ENCODE results near the gene JMY. TPM values are rescaled to one million over a fixed set of nuclear protein-coding genes. Genes with fewer than 3 reads are reported as not detected.

Gene JMY
- polyA plus RNA-seq, 1 of the 3 experiments (the other 2 are of a cell fraction), result 1.7 TPM

DNA sequence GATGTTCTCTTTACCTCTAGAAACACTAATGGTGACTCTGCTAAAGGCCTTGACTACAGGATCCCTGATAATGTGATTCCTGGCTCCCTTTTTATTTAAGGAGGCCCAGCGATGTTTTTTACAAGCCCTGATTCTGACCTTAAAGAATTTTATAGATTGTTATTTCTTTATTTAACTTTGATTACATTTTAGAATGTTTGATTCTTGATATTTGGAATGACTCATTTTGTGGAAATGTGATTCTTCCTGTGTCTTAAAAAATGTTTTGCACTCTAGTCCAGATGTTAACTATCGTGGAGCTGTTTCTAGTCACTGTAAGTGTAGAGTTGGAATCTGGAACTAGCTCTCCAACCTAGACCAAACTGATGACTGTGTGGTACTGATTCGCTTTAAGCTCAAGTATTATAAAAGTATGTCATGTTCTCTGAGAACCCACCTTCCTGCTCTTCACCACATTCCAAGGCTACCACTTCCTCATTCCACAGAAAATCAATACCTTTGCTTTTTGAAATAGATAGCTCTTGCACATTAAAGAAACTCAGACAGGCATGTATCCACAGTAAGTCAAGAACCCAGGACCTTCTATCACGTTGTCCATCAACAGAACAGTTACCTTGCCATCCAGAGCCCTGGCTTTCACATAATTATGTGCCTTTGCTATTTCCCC, 65.2 kb downstream of the JMY start:
- Histone ChIP-seq H3K4me3 (ENCODE audit: low read depth in 2 of 2, low read length in 1 of 2) (no peak overlapping the region), H3F3A (replicated peaks; ENCODE audit: insufficient read depth) (no peaks in the 10 kb centered on the region), H4K20me1 (ENCODE audit: insufficient read depth) (no peaks in the 10 kb centered on the region), H2AFZ (ENCODE audit: low read depth) (no peak overlapping the region), H3K9me2 (no peaks in the 10 kb centered on the region), H3K9me3 (no peaks in the 10 kb centered on the region), H3K36me3 (replicated peaks in 1 of 2; ENCODE audit: control insufficient read depth in 1 of 2, insufficient read depth in 2 of 2, low read length in 1 of 2) (peaks cover 20 to 27% of the 10 kb centered on the region in 2 experiments), H3K4me2 (no peak overlapping the region), H3K79me2 (ENCODE audit: insufficient read depth) (no peaks in the 10 kb centered on the region), H3K4me1 (ENCODE audit: control insufficient read depth in 1 of 2, insufficient read depth in 2 of 2, low read depth in 1 of 2, low read length in 1 of 2) (no peaks in the 10 kb centered on the region), H3K27ac (ENCODE audit: low read depth in 2 of 2, low read length in 1 of 2) (no peak overlapping the region), H3K27me3 (ENCODE audit: insufficient read depth) (no peaks in the 10 kb centered on the region), H3K9ac (no peak overlapping the region)
- no peak for DNase-seq
- CTCF ChIA-PET, result no interaction called here
- POLR2A ChIA-PET, result no interaction called here
- TF ChIP-seq, protein P1, sequence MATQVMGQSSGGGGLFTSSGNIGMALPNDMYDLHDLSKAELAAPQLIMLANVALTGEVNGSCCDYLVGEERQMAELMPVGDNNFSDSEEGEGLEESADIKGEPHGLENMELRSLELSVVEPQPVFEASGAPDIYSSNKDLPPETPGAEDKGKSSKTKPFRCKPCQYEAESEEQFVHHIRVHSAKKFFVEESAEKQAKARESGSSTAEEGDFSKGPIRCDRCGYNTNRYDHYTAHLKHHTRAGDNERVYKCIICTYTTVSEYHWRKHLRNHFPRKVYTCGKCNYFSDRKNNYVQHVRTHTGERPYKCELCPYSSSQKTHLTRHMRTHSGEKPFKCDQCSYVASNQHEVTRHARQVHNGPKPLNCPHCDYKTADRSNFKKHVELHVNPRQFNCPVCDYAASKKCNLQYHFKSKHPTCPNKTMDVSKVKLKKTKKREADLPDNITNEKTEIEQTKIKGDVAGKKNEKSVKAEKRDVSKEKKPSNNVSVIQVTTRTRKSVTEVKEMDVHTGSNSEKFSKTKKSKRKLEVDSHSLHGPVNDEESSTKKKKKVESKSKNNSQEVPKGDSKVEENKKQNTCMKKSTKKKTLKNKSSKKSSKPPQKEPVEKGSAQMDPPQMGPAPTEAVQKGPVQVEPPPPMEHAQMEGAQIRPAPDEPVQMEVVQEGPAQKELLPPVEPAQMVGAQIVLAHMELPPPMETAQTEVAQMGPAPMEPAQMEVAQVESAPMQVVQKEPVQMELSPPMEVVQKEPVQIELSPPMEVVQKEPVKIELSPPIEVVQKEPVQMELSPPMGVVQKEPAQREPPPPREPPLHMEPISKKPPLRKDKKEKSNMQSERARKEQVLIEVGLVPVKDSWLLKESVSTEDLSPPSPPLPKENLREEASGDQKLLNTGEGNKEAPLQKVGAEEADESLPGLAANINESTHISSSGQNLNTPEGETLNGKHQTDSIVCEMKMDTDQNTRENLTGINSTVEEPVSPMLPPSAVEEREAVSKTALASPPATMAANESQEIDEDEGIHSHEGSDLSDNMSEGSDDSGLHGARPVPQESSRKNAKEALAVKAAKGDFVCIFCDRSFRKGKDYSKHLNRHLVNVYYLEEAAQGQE (IDR thresholded peaks at IDR 0.05; ENCODE audit: low read depth, low read length), result no peak
- TF ChIP-seq RXRA (IDR thresholded peaks at IDR 0.05; ENCODE audit: borderline replicate concordance, low read depth) (no peak), ELF1 (IDR thresholded peaks at IDR 0.05) (0 out of 2 replicates have a peak, but pooled peaks have one; percentile 34)
- WGBS (ENCODE audit: low lambda C conversion rate), result 91% methylated on average over 4 of the region's 4 CpGs

DNA sequence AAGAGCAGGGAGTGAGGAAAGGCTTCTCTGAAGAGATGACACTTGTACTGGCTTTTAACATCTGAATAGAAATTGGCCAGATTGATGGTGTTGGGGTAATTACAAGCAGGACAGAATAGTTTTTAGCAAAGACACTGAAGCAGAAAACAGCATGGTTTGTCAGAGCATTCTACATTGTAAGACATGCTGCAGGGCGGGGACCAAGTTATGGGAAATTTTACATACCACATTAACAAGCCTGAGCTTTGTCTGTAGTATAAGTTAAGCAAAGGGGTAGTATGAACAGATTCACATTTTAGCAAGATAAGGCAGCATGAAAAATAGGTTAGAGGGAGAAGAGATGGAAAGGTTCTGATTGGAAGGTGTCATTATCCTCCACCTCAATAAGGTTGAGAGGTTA, 66.5 kb downstream of the JMY start:
- TF ChIP-seq TAF1 (IDR thresholded peaks at IDR 0.05; ENCODE audit: borderline replicate concordance, low read depth, low read length), result no peak
- TF ChIP-seq NRF1 (IDR thresholded peaks at IDR 0.05; ENCODE audit: low read depth, low read length), result no peak
- CTCF ChIA-PET, result interaction anchor here (1.1 kb wide), 1 partner anchor 277 kb away, joined by 3 read pairs; no protein-coding TSS in a partner anchor

DNA sequence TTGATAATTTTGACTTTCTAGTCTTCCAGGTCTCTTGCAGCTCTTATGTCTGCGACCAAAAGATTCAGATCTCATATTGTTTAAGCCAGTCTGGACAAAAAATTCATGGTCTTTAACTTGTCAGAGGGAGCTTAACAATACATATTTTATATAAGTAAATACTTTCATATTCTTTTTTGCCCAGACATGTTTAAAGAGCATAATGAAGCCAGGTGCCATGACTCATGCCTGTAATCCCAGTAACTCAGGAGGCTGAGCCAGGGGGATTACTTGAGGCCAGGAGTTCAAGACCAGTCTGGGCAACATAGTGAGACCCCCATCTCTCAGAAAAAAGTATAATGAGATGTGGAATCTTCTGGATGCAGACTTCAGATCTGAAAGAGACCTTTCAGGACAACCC, 69.8 kb downstream of the JMY start:
- no peaks in the 10 kb centered on the region for H3K27me3 ChIP-seq (ENCODE audit: insufficient read depth)
- CTCF ChIA-PET, result no interaction called here
- no peaks in the 10 kb centered on the region for H3K9me3 ChIP-seq
- H3K4me1 ChIP-seq (ENCODE audit: control insufficient read depth in 1 of 2, insufficient read depth in 2 of 2, low read depth in 1 of 2, low read length in 1 of 2), result no peaks in the 10 kb centered on the region
- H3K4me2 ChIP-seq, result no peak overlapping the region
- 93% methylated on average over 1 of the region's 1 CpG for WGBS (ENCODE audit: low lambda C conversion rate)
- H3K9me2 ChIP-seq, result no peaks in the 10 kb centered on the region
- no peak overlapping the region for H2AFZ ChIP-seq (ENCODE audit: low read depth)
- H3K36me3 ChIP-seq (replicated peaks in 1 of 2; ENCODE audit: control insufficient read depth in 1 of 2, insufficient read depth in 2 of 2, low read length in 1 of 2), result peaks cover 10 to 26% of the 10 kb centered on the region in 2 experiments
- no peaks in the 10 kb centered on the region for H4K20me1 ChIP-seq (ENCODE audit: insufficient read depth)
- DNase-seq, result no peak
- no peaks in the 10 kb centered on the region for H3F3A ChIP-seq (replicated peaks; ENCODE audit: insufficient read depth)
- no peak overlapping the region for H3K9ac ChIP-seq
- no peaks in the 10 kb centered on the region for H3K79me2 ChIP-seq (ENCODE audit: insufficient read depth)
- H3K27ac ChIP-seq (ENCODE audit: low read depth in 2 of 2, low read length in 1 of 2), result no peak overlapping the region
- POLR2A ChIA-PET, result interaction anchor here (0.6 kb wide), 1 partner anchor 305 kb away, joined by 3 read pairs; no protein-coding TSS in a partner anchor
- TF ChIP-seq TEAD4 (IDR thresholded peaks at IDR 0.05; ENCODE audit: borderline replicate concordance, insufficient read depth) (no peak), FOSL2 (IDR thresholded peaks at IDR 0.05; ENCODE audit: borderline replicate concordance, low read depth) (no peak), FOXM1 (IDR thresholded peaks at IDR 0.05; ENCODE audit: low read depth) (no peak), NRF1 (IDR thresholded peaks at IDR 0.05; ENCODE audit: low read depth, low read length) (no peak), RCOR1 (IDR thresholded peaks at IDR 0.05; ENCODE audit: low read length) (no peak), MXI1 (IDR thresholded peaks at IDR 0.05; ENCODE audit: low read depth, low read length) (no peak)
- TF ChIP-seq, protein P2, sequence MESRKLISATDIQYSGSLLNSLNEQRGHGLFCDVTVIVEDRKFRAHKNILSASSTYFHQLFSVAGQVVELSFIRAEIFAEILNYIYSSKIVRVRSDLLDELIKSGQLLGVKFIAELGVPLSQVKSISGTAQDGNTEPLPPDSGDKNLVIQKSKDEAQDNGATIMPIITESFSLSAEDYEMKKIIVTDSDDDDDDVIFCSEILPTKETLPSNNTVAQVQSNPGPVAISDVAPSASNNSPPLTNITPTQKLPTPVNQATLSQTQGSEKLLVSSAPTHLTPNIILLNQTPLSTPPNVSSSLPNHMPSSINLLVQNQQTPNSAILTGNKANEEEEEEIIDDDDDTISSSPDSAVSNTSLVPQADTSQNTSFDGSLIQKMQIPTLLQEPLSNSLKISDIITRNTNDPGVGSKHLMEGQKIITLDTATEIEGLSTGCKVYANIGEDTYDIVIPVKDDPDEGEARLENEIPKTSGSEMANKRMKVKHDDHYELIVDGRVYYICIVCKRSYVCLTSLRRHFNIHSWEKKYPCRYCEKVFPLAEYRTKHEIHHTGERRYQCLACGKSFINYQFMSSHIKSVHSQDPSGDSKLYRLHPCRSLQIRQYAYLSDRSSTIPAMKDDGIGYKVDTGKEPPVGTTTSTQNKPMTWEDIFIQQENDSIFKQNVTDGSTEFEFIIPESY (IDR thresholded peaks at IDR 0.05; ENCODE audit: borderline replicate concordance, low read depth), result no peak
- no peak overlapping the region for H3K4me3 ChIP-seq (ENCODE audit: low read depth in 2 of 2, low read length in 1 of 2)

More for the DNA sequence above, 66.5 kb downstream of the JMY start:
- Histone ChIP-seq H3K9me2 (no peaks in the 10 kb centered on the region), H3K9me3 (no peaks in the 10 kb centered on the region), H3K4me1 (ENCODE audit: control insufficient read depth in 1 of 2, insufficient read depth in 2 of 2, low read depth in 1 of 2, low read length in 1 of 2) (no peaks in the 10 kb centered on the region), H3K4me2 (no peak overlapping the region), H3K9ac (no peak overlapping the region), H4K20me1 (ENCODE audit: insufficient read depth) (no peaks in the 10 kb centered on the region), H3K36me3 (replicated peaks in 1 of 2; ENCODE audit: control insufficient read depth in 1 of 2, insufficient read depth in 2 of 2, low read length in 1 of 2) (peaks cover 20 to 39% of the 10 kb centered on the region in 2 experiments), H3F3A (replicated peaks; ENCODE audit: insufficient read depth) (no peaks in the 10 kb centered on the region), H3K27ac (ENCODE audit: low read depth in 2 of 2, low read length in 1 of 2) (no peak overlapping the region), H3K27me3 (ENCODE audit: insufficient read depth) (no peaks in the 10 kb centered on the region), H2AFZ (ENCODE audit: low read depth) (no peak overlapping the region), H3K79me2 (ENCODE audit: insufficient read depth) (no peaks in the 10 kb centered on the region), H3K4me3 (ENCODE audit: low read depth in 2 of 2, low read length in 1 of 2) (no peak overlapping the region)
- DNase-seq, result no peak
- POLR2A ChIA-PET, result no interaction called here
- WGBS (ENCODE audit: low lambda C conversion rate), result 89% methylated on average over 1 of the region's 1 CpG
